Glutamatergic neuron (in vitro differentiated cells): Measurements from ENCODE around the gene CHRNA3. TPM values are rescaled to one million over a fixed set of nuclear protein-coding genes. Genes with fewer than 3 reads are reported as not detected.
A peak's percentile ranks its signal among the peaks of the same experiment; 100 is the strongest.

ENCODE experiments used
- DNase-seq: peaks from one replicate; pipeline ENCODE4 v3.0.0; 2022
- H3K27ac Mint-ChIP-seq: one replicate; pipeline ENCODE4 v1.8.0; 2020; ENCODE audit warnings: mild to moderate bottlenecking, mixed read lengths, inconsistent platforms; ENCODE audit not compliant: unreplicated experiment
- H3K27me3 Mint-ChIP-seq: one replicate; pipeline ENCODE4 v1.8.0; 2020; ENCODE audit warnings: mild to moderate bottlenecking, moderate library complexity, mixed read lengths, inconsistent platforms; ENCODE audit not compliant: unreplicated experiment
- H3K36me3 Mint-ChIP-seq: one replicate; pipeline ENCODE4 v1.8.0; 2020; ENCODE audit warnings: mild to moderate bottlenecking, mixed read lengths, inconsistent platforms; ENCODE audit not compliant: unreplicated experiment
- H3K4me1 Mint-ChIP-seq: one replicate; pipeline ENCODE4 v1.8.0; 2020; ENCODE audit warnings: mild to moderate bottlenecking, low read depth, mixed read lengths, inconsistent platforms; ENCODE audit not compliant: unreplicated experiment
- H3K4me3 Mint-ChIP-seq: one replicate; pipeline ENCODE4 v1.8.0; 2020; ENCODE audit warnings: mild to moderate bottlenecking, mixed read lengths, inconsistent platforms; ENCODE audit not compliant: unreplicated experiment
- H3K9me3 Mint-ChIP-seq: one replicate; pipeline ENCODE4 v1.8.0; 2020; ENCODE audit warnings: mild to moderate bottlenecking, moderate library complexity, mixed read lengths, inconsistent platforms; ENCODE audit not compliant: unreplicated experiment
- CTCF ChIP-seq: fragments of 200-600 bp; sonication (generic); IDR thresholded peaks from one replicate; pipeline ENCODE4 v1.5.0; 2021; ENCODE audit not compliant: partially characterized antibody, unreplicated experiment
- total RNA-seq: library from RNA; stranded (reverse); fragmentation: NEBNext Ultra II Directional; extraction: Animal tissue kit (Norgen Biotek cat#: 25700); gene quantifications from one replicate; pipeline ENCODE4 v1.2.1, GENCODE V29; 2021; ENCODE audit not compliant: unreplicated experiment

The CHRNA3 gene
- total RNA-seq, 1 donor from 2014 or later: 208 TPM

GRCh38 chr15:78605201-78605600 lies 15.6 kb downstream of the CHRNA3 start:
- Mint-ChIP-seq H3K4me3 (peak overlapping the region; percentile 42), H3K27me3 (peaks cover 18% of the 10 kb centered on the region), H3K4me1 (peaks cover 3% of the 10 kb centered on the region), H3K9me3 (peaks cover 17% of the 10 kb centered on the region), H3K36me3 (peaks cover 49% of the 10 kb centered on the region), H3K27ac (no peak overlapping the region)
- no peak for DNase-seq
- TF ChIP-seq CTCF: no peak

GRCh38 chr15:78604420-78604819 lies 16.4 kb downstream of the CHRNA3 start:
- no peak overlapping the region for H3K27ac Mint-ChIP-seq
- DNase-seq: no peak
- H3K27me3 Mint-ChIP-seq: peaks cover 18% of the 10 kb centered on the region
- peaks cover 3% of the 10 kb centered on the region for H3K4me1 Mint-ChIP-seq
- H3K4me3 Mint-ChIP-seq: no peak overlapping the region
- H3K9me3 Mint-ChIP-seq: peaks cover 17% of the 10 kb centered on the region
- TF ChIP-seq CTCF: no peak
- H3K36me3 Mint-ChIP-seq: peaks cover 41% of the 10 kb centered on the region

- peaks cover 18% of the 10 kb centered on the region for H3K27me3 Mint-ChIP-seq
- no peak overlapping the region for H3K4me3 Mint-ChIP-seq
- peaks cover 15% of the 10 kb centered on the region for H3K9me3 Mint-ChIP-seq
- no peak overlapping the region for H3K27ac Mint-ChIP-seq
- no peak for TF ChIP-seq CTCF
- DNase-seq: no peak
- H3K36me3 Mint-ChIP-seq: peaks cover 36% of the 10 kb centered on the region
- peaks cover 3% of the 10 kb centered on the region for H3K4me1 Mint-ChIP-seq
These were observed 17.3 kb downstream of the CHRNA3 start for GRCh38 chr15:78603467-78603866.

- Mint-ChIP-seq H3K27ac (no peak overlapping the region), H3K9me3 (peaks cover 4% of the 10 kb centered on the region), H3K4me1 (peaks cover 3% of the 10 kb centered on the region), H3K27me3 (peaks cover 15% of the 10 kb centered on the region), H3K4me3 (no peak overlapping the region), H3K36me3 (peaks cover 12% of the 10 kb centered on the region)
- no peak for DNase-seq
- TF ChIP-seq CTCF: no peak
These were observed 21.6 kb downstream of the CHRNA3 start for GRCh38 chr15:78599189-78599588.

GRCh38 chr15:78598348-78598747 lies 22.4 kb downstream of the CHRNA3 start:
- Mint-ChIP-seq H3K27me3 (peaks cover 11% of the 10 kb centered on the region), H3K27ac (no peak overlapping the region), H3K9me3 (peaks cover 4% of the 10 kb centered on the region), H3K36me3 (peaks cover 12% of the 10 kb centered on the region), H3K4me1 (peaks cover 3% of the 10 kb centered on the region), H3K4me3 (no peak overlapping the region)
- TF ChIP-seq CTCF: no peak
- no peak for DNase-seq
